H1 (cell line): Measurements from ENCODE around the gene GATA5. TPM values are rescaled to one million over a fixed set of nuclear protein-coding genes. Genes with fewer than 3 reads are reported as not detected.

Source experiments
- BACH1 ChIP-seq: IDR thresholded peaks from 2 replicates; pipeline ENCODE4 v1.6.1; 2012; ENCODE audit warnings: low read length, improper control_type of control experiment
- BCL11A ChIP-seq, 2 experiments: IDR thresholded peaks; one replicate each; pipeline ENCODE4 v1.6.1; 2011; ENCODE audit warnings: low read depth in 2 of 2, low read length in 2 of 2, mild to moderate bottlenecking in 2 of 2
- CHD1 ChIP-seq: IDR thresholded peaks from 2 replicates; pipeline ENCODE4 v1.6.1; 2012; ENCODE audit warnings: low read depth, low read length, improper control_type of control experiment
- EGR1 ChIP-seq: IDR thresholded peaks from 2 replicates; pipeline ENCODE4 v1.6.1; 2011; ENCODE audit warnings: low read depth, low read length, borderline replicate concordance
- EZH2 ChIP-seq: fragments of 200-600 bp; sonication (generic); IDR thresholded peaks from 2 replicates; pipeline ENCODE4 v1.7.1; 2012; ENCODE audit warnings: low read depth, mild to moderate bottlenecking, moderate library complexity, low read length, inconsistent platforms; ENCODE audit not compliant: severe bottlenecking
- KDM1A ChIP-seq: fragments of 200-600, 300-600 bp; sonication (generic); IDR thresholded peaks from 2 replicates; pipeline ENCODE4 v1.7.1; 2016; ENCODE audit warnings: mild to moderate bottlenecking, low read length, borderline replicate concordance
- KDM4A ChIP-seq: IDR thresholded peaks from one replicate; pipeline ENCODE4 v1.7.1; 2012; ENCODE audit warnings: low read depth, mild to moderate bottlenecking, moderate library complexity, low read length, inconsistent platforms; ENCODE audit not compliant: severe bottlenecking
- MAFK ChIP-seq: IDR thresholded peaks from 2 replicates; pipeline ENCODE4 v1.6.1; 2012; ENCODE audit warnings: low read depth, mild to moderate bottlenecking, improper control_type of control experiment, low read length
- SIX5 ChIP-seq: IDR thresholded peaks from 2 replicates; pipeline ENCODE4 v1.6.1; 2011; ENCODE audit warnings: mild to moderate bottlenecking, low read depth, low read length
- TAF1 ChIP-seq: IDR thresholded peaks from 2 replicates; pipeline ENCODE4 v1.6.1; 2011; ENCODE audit warnings: mild to moderate bottlenecking, low read depth, low read length
- polyA plus RNA-seq, 7 experiments: library from polyadenylated mRNA; depleted of rRNA in 3 of 7; stranded (reverse) in 5 of 7; unstranded in 2 of 7; fragments of >200 nt in 5 of 7; fragments of 200-250 nt in 2 of 7; gene quantifications; 1 replicate in 5 of 7; 2 replicates in 1 of 7; 4 replicates in 1 of 7; pipeline versions ENCODE4 v1.2.1 to v1.2.3, GENCODE V29; 2011 to 2013; ENCODE audit warnings: missing spikeins in 2 of 7, mixed read lengths in 2 of 7
- total RNA-seq: library from RNA; stranded (reverse); fragmentation: NEBNext Ultra II Directional; extraction: Animal tissue kit (Norgen Biotek cat#: 25700); gene quantifications from 2 replicates; pipeline ENCODE4 v1.2.1, GENCODE V29; 2021

Gene GATA5
- total and polyA plus RNA-seq, 2 of the 8 experiments (the other 6 are each of a cell fraction or from before 2014, with no cell fraction given), result 0.08 to 0.11 TPM

DNA sequence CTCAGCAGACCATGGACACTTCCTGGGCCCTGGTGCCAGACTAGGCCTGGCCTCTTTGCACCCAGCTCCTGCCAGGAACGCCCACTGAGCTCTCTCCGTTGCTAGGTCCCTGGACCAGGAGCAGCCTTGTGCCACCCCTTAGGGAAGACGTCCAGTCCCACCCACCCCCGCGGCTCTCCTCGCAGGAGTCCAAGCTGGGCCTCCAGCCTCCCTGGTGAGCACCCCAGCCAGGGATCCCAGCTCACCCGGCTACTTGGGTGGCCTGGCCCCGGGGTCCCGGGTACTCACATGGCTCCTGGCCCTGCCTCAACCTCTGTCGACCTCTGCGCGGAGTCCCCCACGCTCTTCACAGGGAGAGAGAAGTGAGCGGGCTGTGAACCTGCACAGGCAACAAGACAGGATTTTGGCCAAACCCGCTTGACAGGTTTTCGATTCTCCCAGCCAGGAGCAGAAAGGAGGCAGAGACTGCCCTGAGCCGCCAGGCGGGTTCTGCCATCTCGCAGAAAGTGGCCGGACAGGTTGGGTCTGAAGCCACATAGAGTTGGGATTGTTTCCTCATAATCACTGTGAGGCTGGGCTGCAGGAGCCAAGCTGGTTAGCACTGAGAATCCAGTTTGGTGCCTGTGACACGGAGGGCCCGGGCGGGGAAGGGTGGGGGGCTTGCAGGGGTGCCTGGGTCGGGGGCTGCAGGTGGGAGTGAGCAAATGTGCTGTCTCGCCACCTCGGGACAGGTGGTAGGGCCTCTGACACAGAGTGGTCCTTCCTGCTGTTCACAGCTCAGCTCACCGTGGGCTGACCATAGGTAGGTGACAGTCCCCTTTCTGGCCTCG is 48.4 kb downstream of the GATA5 start, which contains the start of gene RBBP8NL (continued):
- TF ChIP-seq MAFK, result no peak
- TF ChIP-seq KDM1A, result no peak
- no peak for TF ChIP-seq EGR1
- no peak for TF ChIP-seq EZH2
- TF ChIP-seq KDM4A, result no peak
- no peak for TF ChIP-seq BACH1
- no peak for TF ChIP-seq SIX5
- 0 out of 2 replicates have a peak, but pooled peaks have one; percentile 26 for TF ChIP-seq TAF1
- no peak for TF ChIP-seq BCL11A (IDR thresholded peaks at IDR 0.05; ENCODE audit: low read depth in 2 of 2, low read length in 2 of 2)
- TF ChIP-seq CHD1, result no peak
- TF ChIP-seq, all 59 proteins: peak for 16
